Smooth muscle cell (in vitro differentiated cells): ENCODE data around the gene EPHB2. TPM values are rescaled to one million over a fixed set of nuclear protein-coding genes. Genes with fewer than 3 reads are reported as not detected.

Experiments
- DNase-seq: peaks from one replicate; lab custom pipeline; 2025; ENCODE audit not compliant: unreplicated experiment; lab: John Stamatoyannopoulos, UW
- H2AFZ ChIP-seq: fragments of 200-600 bp; sonication (generic); 2 replicates; pipeline ENCODE4 v1.6.0; 2016; ENCODE audit warnings: antibody characterized with exemption, low read depth, mild to moderate bottlenecking
- H3F3A ChIP-seq: fragments of 200-600 bp; sonication (generic); 2 replicates; pipeline ENCODE4 v1.6.0; 2017; ENCODE audit warnings: antibody characterized with exemption, low read depth
- H3K27ac ChIP-seq: fragments of 200-600 bp; sonication (generic); 2 replicates; pipeline ENCODE4 v1.5.1; 2016; ENCODE audit warnings: low read depth, mild to moderate bottlenecking
- H3K27me3 ChIP-seq: fragments of 200-600 bp; sonication (generic); 2 replicates; pipeline ENCODE4 v1.6.1; 2016; ENCODE audit warnings: low read depth, mild to moderate bottlenecking
- H3K36me3 ChIP-seq: fragments of 200-600 bp; sonication (generic); 2 replicates; pipeline ENCODE4 v1.5.1; 2016; ENCODE audit warnings: low read depth
- H3K4me1 ChIP-seq: fragments of 200-600 bp; sonication (generic); 2 replicates; pipeline ENCODE4 v1.5.1; 2016; ENCODE audit warnings: low read depth
- H3K4me2 ChIP-seq: fragments of 200-600 bp; sonication (generic); 2 replicates; pipeline ENCODE4 v1.6.0; 2016; ENCODE audit warnings: mild to moderate bottlenecking
- H3K4me3 ChIP-seq: fragments of 200-600 bp; sonication (generic); 2 replicates; pipeline ENCODE4 v1.5.1; 2016; ENCODE audit warnings: mild to moderate bottlenecking
- H3K79me2 ChIP-seq: fragments of 200-600 bp; sonication (generic); 2 replicates; pipeline ENCODE4 v1.6.0; 2016; ENCODE audit warnings: low read depth, mild to moderate bottlenecking
- H3K9ac ChIP-seq: fragments of 200-600 bp; sonication (generic); 2 replicates; pipeline ENCODE4 v1.6.0; 2016; ENCODE audit warnings: low read depth
- H3K9me3 ChIP-seq: fragments of 200-600 bp; sonication (generic); replicated peaks from 2 replicates; pipeline ENCODE4 v1.5.1; 2016; ENCODE audit warnings: low read depth
- H4K20me1 ChIP-seq: fragments of 200-600 bp; sonication (generic); 2 replicates; pipeline ENCODE4 v1.6.0; 2016; ENCODE audit warnings: low read depth
- WGBS: methylation state at CpG from one replicate; pipeline ENCODE4 v1.1.7; 2016; ENCODE audit warnings: low lambda C conversion rate; 5-methylcytosine and 5-hydroxymethylcytosine counted together
- polyA plus RNA-seq: library from polyadenylated mRNA; unstranded; fragments of >200 nt; fragmentation: Nextera tagmentation; extraction: Ambion mirVana; gene quantifications from 2 replicates; pipeline ENCODE4 v1.2.1, GENCODE V29; 2016
- total RNA-seq: library from RNA; depleted of rRNA; stranded (reverse); fragments of >200 nt; gene quantifications from 2 replicates; pipeline ENCODE4 v1.2.3, GENCODE V29; 2014
- TF ChIP-seq, protein P1 (sequence below): fragments of 200-600 bp; sonication (generic); IDR thresholded peaks from 2 replicates; pipeline ENCODE4 v1.5.1; 2017; ENCODE audit warnings: borderline replicate concordance, mild to moderate bottlenecking, antibody characterized with exemption; ENCODE audit not compliant: insufficient read depth, poor library complexity, severe bottlenecking

The EPHB2 gene
- total and polyA plus RNA-seq, 2 experiments from 2014 or later: 1.1 to 6.7 TPM

DNA sequence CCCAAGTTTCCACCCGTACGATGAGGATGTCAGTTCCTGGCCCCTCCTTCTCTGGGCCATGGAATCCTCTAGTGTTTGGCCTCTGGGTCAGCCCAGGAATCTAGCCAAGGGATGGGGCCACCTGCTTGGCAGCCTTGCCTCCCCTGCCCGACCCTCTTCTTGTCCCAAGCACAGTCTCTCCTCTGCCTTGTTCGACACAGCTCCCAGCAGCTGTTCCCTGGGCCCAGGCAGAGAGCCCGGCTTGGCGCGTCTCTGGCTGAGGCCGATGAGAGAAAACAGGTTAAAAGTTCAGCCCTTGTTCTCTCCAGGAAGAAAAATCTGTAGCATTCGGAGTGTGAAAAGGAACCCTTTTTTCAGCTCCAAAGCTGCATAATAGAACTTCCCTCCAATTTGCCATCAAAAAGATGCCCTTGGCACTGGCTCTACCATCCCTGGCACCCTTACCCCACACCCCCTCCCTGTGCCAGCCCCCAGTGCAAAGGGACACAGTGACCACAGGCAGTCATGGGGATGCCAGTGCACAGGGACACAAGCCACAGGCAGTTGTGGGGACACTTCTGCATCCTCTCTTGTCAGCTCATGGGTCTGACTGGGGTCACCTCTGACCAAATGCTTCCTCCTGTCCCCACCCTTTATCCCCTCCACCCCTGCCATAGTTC is 68.4 kb downstream of the EPHB2 start:
- no peak overlapping the region for H2AFZ ChIP-seq
- H3K9me3 ChIP-seq: no peaks in the 10 kb centered on the region
- H3F3A ChIP-seq: no peaks in the 10 kb centered on the region
- no peak overlapping the region for H3K4me3 ChIP-seq
- no peaks in the 10 kb centered on the region for H4K20me1 ChIP-seq
- H3K9ac ChIP-seq: no peak overlapping the region
- no peaks in the 10 kb centered on the region for H3K36me3 ChIP-seq
- no peaks in the 10 kb centered on the region for H3K79me2 ChIP-seq
- TF ChIP-seq, protein P1, sequence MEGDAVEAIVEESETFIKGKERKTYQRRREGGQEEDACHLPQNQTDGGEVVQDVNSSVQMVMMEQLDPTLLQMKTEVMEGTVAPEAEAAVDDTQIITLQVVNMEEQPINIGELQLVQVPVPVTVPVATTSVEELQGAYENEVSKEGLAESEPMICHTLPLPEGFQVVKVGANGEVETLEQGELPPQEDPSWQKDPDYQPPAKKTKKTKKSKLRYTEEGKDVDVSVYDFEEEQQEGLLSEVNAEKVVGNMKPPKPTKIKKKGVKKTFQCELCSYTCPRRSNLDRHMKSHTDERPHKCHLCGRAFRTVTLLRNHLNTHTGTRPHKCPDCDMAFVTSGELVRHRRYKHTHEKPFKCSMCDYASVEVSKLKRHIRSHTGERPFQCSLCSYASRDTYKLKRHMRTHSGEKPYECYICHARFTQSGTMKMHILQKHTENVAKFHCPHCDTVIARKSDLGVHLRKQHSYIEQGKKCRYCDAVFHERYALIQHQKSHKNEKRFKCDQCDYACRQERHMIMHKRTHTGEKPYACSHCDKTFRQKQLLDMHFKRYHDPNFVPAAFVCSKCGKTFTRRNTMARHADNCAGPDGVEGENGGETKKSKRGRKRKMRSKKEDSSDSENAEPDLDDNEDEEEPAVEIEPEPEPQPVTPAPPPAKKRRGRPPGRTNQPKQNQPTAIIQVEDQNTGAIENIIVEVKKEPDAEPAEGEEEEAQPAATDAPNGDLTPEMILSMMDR: no peak
- H3K27ac ChIP-seq: no peak overlapping the region
- H3K27me3 ChIP-seq: peaks cover 93% of the 10 kb centered on the region
- H3K4me1 ChIP-seq: peaks cover 27% of the 10 kb centered on the region
- 88% methylated on average over 9 of the region's 9 CpGs for WGBS
- no peak for DNase-seq
- no peak overlapping the region for H3K4me2 ChIP-seq

DNA sequence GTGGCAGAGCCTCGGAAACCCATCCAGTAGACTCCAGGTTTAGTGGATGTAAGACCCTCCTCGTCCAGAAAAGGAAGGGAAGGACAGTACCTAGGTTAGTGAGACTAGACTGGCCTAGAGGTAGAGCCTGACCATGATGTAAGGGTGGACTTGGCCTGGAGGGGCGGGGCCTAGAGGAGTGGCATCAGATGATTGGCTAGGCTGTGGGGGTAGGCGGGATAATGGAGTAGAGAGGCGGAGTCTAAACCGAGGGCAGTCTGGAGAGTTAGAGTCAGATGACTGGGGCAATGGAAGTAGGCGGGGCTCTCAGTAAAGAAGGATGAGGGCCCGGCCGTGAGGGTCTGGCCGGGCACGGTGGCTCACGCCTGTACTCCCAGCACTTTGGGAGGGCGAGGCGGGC is 70.1 kb downstream of the EPHB2 start:
- no peak overlapping the region for H3K27ac ChIP-seq
- H3K9me3 ChIP-seq: no peaks in the 10 kb centered on the region
- TF ChIP-seq, protein P1: no peak
- H3K4me3 ChIP-seq: no peak overlapping the region
- peaks cover 92% of the 10 kb centered on the region for H3K27me3 ChIP-seq
- H4K20me1 ChIP-seq: no peaks in the 10 kb centered on the region
- no peak overlapping the region for H3K4me2 ChIP-seq
- H2AFZ ChIP-seq: no peak overlapping the region
- H3K79me2 ChIP-seq: no peaks in the 10 kb centered on the region
- no peaks in the 10 kb centered on the region for H3F3A ChIP-seq
- H3K9ac ChIP-seq: no peak overlapping the region
- 85% methylated on average over 14 of the region's 14 CpGs for WGBS
- H3K36me3 ChIP-seq: no peaks in the 10 kb centered on the region
- H3K4me1 ChIP-seq: peaks cover 22% of the 10 kb centered on the region
- no peak for DNase-seq

DNA sequence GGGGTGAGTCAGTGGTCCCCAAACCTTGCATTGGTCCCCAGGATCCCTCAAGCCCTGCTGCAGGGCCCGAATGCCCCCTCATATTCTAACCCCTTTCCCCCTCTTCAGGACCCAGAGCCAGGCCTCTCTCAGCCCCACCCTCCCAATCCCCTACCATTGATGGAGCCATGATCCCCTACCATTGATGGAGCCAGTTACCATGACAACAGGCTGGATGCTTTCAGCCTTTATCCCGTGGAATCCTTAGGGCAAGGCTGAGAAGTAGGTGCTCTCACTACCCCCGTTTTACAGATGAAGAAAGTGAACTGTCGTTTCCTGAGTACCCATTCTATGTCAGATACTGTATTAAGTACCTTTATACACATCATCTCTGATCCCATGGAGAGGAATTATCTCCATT is 70.8 kb downstream of the EPHB2 start:
- Histone ChIP-seq H3K36me3 (no peaks in the 10 kb centered on the region), H4K20me1 (no peaks in the 10 kb centered on the region), H3F3A (no peaks in the 10 kb centered on the region), H3K4me2 (no peak overlapping the region), H3K27me3 (peaks cover 92% of the 10 kb centered on the region), H3K4me3 (no peak overlapping the region), H2AFZ (no peak overlapping the region), H3K9me3 (no peaks in the 10 kb centered on the region), H3K27ac (no peak overlapping the region), H3K79me2 (no peaks in the 10 kb centered on the region), H3K4me1 (peaks cover 21% of the 10 kb centered on the region), H3K9ac (no peak overlapping the region)
- TF ChIP-seq, protein P1: no peak
- DNase-seq: no peak
- WGBS: 96% methylated on average over 4 of the region's 4 CpGs

DNA sequence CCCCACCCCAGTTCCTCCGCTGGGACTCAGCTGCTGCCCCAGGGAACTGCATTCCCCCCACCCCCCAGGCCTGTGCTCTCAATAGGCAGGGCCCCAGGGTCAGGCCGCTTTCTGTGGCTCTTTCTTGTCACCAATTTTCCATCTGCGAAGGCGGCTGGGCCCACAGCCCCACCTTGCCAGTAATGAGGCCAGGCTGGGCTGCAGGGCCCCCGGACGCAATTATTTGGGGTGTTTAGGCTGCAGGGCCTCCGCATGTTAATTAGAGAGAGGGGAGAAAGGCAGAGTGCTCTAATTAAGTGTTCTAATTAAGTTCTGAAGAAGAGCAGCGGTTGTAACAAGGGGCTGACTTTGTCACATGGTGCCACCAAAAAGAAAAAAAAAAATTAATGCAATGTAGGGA is 71.8 kb downstream of the EPHB2 start:
- Histone ChIP-seq H3K4me3 (no peak overlapping the region), H3K27ac (no peak overlapping the region), H3K79me2 (no peaks in the 10 kb centered on the region), H2AFZ (no peak overlapping the region), H3K9ac (no peak overlapping the region), H3K4me1 (peaks cover 21% of the 10 kb centered on the region), H3F3A (no peaks in the 10 kb centered on the region), H3K36me3 (no peaks in the 10 kb centered on the region), H3K9me3 (no peaks in the 10 kb centered on the region), H3K27me3 (peaks cover 91% of the 10 kb centered on the region), H3K4me2 (no peak overlapping the region), H4K20me1 (no peaks in the 10 kb centered on the region)
- DNase-seq: no peak
- 78% methylated on average over 7 of the region's 8 CpGs for WGBS
- TF ChIP-seq, protein P1: no peak
